ENCODE results near the gene GTPBP2.

The GTPBP2 gene

DNA sequence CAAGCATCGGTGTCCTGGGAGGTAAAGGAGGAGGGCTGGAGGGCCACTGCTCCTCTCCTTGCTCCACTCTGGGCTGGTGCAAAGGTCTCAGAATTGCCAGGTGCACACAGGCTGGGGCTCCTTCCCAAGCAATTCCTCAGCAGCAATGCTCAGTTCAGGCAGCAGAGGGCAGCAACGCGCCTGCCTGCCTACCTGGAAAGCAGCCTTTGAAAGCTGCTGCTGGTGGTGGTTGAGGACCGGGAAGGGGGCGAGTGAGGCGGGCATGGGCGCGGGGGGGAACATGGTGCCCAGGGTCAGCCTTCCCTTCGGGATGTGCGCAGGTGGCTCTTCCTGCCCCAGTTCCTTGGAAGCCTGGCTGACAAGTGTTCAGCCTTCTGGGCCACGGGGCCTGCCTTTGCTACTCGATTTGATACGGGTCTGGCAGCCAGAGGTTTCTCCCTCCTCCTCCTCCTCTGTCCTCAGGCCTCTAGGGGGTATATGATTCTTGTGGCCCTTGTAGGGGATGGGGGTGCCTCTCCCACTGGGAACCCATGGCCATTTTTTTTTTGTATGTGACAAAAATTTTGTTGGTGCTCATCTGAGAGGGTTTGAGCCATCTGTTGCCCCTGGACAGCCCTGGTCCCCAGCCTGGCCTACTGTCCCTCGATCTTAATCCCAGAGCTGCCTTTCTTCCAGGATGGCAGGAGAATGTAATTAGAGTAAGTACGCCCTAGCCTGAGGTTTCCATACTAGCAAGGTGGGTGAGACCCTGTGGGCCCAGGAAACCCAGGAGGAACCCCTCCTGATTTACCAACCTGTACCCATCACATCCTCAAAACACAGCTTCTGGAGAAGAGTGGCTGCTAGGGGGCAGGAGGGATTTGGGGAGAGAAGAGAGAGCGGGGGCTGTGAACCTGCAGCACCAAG is 38.4 kb upstream of the GTPBP2 start (continued):
- TF ChIP-seq, protein P1, sequence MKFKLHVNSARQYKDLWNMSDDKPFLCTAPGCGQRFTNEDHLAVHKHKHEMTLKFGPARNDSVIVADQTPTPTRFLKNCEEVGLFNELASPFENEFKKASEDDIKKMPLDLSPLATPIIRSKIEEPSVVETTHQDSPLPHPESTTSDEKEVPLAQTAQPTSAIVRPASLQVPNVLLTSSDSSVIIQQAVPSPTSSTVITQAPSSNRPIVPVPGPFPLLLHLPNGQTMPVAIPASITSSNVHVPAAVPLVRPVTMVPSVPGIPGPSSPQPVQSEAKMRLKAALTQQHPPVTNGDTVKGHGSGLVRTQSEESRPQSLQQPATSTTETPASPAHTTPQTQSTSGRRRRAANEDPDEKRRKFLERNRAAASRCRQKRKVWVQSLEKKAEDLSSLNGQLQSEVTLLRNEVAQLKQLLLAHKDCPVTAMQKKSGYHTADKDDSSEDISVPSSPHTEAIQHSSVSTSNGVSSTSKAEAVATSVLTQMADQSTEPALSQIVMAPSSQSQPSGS (tag by site-specific recombination; IDR thresholded peaks at IDR 0.05; ENCODE audit: low read depth): no peak
- TF ChIP-seq ZNF701 (tag by site-specific recombination; IDR thresholded peaks at IDR 0.05) (no peak), KLF8 (tag by site-specific recombination; IDR thresholded peaks at IDR 0.05) (no peak), ZNF214 (tag by site-specific recombination; IDR thresholded peaks at IDR 0.05; ENCODE audit: borderline replicate concordance) (no peak), ZNF248 (tag by site-specific recombination; IDR thresholded peaks at IDR 0.05) (no peak), ZNF600 (tag by site-specific recombination; IDR thresholded peaks at IDR 0.05) (peak; percentile 57; the same call in 1 of the 2 replicates), ZNF664 (tag by site-specific recombination; IDR thresholded peaks at IDR 0.05) (no peak), ZNF530 (tag by site-specific recombination; IDR thresholded peaks at IDR 0.05; ENCODE audit: low read depth) (no peak), ZFP69B (tag by site-specific recombination; IDR thresholded peaks at IDR 0.05) (no peak), ZNF398 (tag by site-specific recombination; IDR thresholded peaks at IDR 0.05) (no peak; the same call in 1 of the 2 replicates), ZNF791 (tag by site-specific recombination; IDR thresholded peaks at IDR 0.05) (no peak), ZNF623 (tag by site-specific recombination; IDR thresholded peaks at IDR 0.05) (no peak), ZNF48 (tag by site-specific recombination; IDR thresholded peaks at IDR 0.05) (no peak), GLIS1 (tag by site-specific recombination; IDR thresholded peaks at IDR 0.05) (peak; percentile 42; the same call in 1 of the 2 replicates), ZBTB17 (tag by site-specific recombination; IDR thresholded peaks at IDR 0.05) (peak; percentile 62), ZNF558 (tag by site-specific recombination; IDR thresholded peaks at IDR 0.05) (no peak), ZNF449 (tag by site-specific recombination; IDR thresholded peaks at IDR 0.05) (no peak), ZNF624 (tag by site-specific recombination; IDR thresholded peaks at IDR 0.05) (no peak), ZNF16 (tag by site-specific recombination; IDR thresholded peaks at IDR 0.05; ENCODE audit: low read depth) (no peak), ZNF514 (tag by site-specific recombination; IDR thresholded peaks at IDR 0.05) (no peak), ZNF510 (tag by site-specific recombination; IDR thresholded peaks at IDR 0.05; ENCODE audit: insufficient replicate concordance) (no peak)
- TF ChIP-seq, protein P2, sequence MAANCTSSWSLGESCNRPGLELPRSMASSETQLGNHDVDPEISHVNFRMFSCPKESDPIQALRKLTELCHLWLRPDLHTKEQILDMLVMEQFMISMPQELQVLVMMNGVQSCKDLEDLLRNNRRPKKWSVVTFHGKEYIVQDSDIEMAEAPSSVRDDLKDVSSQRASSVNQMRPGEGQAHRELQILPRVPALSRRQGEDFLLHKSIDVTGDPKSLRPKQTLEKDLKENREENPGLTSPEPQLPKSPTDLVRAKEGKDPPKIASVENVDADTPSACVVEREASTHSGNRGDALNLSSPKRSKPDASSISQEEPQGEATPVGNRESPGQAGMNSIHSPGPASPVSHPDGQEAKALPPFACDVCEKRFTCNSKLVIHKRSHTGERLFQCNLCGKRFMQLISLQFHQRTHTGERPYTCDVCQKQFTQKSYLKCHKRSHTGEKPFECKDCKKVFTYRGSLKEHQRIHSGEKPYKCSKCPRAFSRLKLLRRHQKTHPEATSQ (tag by site-specific recombination; IDR thresholded peaks at IDR 0.05): no peak
- TF ChIP-seq, protein P3, sequence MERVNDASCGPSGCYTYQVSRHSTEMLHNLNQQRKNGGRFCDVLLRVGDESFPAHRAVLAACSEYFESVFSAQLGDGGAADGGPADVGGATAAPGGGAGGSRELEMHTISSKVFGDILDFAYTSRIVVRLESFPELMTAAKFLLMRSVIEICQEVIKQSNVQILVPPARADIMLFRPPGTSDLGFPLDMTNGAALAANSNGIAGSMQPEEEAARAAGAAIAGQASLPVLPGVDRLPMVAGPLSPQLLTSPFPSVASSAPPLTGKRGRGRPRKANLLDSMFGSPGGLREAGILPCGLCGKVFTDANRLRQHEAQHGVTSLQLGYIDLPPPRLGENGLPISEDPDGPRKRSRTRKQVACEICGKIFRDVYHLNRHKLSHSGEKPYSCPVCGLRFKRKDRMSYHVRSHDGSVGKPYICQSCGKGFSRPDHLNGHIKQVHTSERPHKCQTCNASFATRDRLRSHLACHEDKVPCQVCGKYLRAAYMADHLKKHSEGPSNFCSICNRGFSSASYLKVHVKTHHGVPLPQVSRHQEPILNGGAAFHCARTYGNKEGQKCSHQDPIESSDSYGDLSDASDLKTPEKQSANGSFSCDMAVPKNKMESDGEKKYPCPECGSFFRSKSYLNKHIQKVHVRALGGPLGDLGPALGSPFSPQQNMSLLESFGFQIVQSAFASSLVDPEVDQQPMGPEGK (tag by site-specific recombination; IDR thresholded peaks at IDR 0.05): peak; percentile 81
- TF ChIP-seq, protein P4, sequence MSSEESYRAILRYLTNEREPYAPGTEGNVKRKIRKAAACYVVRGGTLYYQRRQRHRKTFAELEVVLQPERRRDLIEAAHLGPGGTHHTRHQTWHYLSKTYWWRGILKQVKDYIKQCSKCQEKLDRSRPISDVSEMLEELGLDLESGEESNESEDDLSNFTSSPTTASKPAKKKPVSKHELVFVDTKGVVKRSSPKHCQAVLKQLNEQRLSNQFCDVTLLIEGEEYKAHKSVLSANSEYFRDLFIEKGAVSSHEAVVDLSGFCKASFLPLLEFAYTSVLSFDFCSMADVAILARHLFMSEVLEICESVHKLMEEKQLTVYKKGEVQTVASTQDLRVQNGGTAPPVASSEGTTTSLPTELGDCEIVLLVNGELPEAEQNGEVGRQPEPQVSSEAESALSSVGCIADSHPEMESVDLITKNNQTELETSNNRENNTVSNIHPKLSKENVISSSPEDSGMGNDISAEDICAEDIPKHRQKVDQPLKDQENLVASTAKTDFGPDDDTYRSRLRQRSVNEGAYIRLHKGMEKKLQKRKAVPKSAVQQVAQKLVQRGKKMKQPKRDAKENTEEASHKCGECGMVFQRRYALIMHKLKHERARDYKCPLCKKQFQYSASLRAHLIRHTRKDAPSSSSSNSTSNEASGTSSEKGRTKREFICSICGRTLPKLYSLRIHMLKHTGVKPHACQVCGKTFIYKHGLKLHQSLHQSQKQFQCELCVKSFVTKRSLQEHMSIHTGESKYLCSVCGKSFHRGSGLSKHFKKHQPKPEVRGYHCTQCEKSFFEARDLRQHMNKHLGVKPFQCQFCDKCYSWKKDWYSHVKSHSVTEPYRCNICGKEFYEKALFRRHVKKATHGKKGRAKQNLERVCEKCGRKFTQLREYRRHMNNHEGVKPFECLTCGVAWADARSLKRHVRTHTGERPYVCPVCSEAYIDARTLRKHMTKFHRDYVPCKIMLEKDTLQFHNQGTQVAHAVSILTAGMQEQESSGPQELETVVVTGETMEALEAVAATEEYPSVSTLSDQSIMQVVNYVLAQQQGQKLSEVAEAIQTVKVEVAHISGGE (tag by site-specific recombination; conservative IDR thresholded peaks at IDR 0.05; ENCODE audit: low read depth): no peak
- TF ChIP-seq, protein P5, sequence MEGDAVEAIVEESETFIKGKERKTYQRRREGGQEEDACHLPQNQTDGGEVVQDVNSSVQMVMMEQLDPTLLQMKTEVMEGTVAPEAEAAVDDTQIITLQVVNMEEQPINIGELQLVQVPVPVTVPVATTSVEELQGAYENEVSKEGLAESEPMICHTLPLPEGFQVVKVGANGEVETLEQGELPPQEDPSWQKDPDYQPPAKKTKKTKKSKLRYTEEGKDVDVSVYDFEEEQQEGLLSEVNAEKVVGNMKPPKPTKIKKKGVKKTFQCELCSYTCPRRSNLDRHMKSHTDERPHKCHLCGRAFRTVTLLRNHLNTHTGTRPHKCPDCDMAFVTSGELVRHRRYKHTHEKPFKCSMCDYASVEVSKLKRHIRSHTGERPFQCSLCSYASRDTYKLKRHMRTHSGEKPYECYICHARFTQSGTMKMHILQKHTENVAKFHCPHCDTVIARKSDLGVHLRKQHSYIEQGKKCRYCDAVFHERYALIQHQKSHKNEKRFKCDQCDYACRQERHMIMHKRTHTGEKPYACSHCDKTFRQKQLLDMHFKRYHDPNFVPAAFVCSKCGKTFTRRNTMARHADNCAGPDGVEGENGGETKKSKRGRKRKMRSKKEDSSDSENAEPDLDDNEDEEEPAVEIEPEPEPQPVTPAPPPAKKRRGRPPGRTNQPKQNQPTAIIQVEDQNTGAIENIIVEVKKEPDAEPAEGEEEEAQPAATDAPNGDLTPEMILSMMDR (tag by site-specific recombination; IDR thresholded peaks at IDR 0.05): peak; percentile 97
